Measurements from ENCODE around the gene INHBB.

DNA sequence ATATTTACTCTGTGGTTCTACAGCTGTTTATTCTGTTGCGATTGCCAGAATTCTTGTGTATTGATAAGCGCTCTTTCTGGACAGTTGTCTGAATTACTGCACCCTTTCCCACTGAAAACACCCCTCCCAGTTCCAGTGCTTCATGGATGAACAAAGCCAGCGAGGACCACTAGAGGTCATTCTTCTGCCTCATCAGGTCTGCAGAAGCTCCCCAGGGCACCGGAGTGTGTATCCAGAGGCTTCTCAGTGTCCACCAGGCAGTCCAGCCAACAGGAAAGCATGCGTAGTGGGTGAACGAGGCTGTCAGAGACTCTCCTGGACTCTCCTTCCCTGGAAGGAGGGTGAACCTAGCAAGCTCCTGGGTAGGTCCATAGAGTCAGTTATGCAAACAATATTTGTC is 40.6 kb upstream of the INHBB start:
- TF ChIP-seq POLR2A (IDR thresholded peaks at IDR 0.05), result no peak
- TF ChIP-seq, protein P1, sequence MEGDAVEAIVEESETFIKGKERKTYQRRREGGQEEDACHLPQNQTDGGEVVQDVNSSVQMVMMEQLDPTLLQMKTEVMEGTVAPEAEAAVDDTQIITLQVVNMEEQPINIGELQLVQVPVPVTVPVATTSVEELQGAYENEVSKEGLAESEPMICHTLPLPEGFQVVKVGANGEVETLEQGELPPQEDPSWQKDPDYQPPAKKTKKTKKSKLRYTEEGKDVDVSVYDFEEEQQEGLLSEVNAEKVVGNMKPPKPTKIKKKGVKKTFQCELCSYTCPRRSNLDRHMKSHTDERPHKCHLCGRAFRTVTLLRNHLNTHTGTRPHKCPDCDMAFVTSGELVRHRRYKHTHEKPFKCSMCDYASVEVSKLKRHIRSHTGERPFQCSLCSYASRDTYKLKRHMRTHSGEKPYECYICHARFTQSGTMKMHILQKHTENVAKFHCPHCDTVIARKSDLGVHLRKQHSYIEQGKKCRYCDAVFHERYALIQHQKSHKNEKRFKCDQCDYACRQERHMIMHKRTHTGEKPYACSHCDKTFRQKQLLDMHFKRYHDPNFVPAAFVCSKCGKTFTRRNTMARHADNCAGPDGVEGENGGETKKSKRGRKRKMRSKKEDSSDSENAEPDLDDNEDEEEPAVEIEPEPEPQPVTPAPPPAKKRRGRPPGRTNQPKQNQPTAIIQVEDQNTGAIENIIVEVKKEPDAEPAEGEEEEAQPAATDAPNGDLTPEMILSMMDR (IDR thresholded peaks at IDR 0.05), result peak in 2 of 7 experiments; percentile 18 to 30
